HG02840 (cell line): Measurements from ENCODE around the gene EEPD1.

Experiments used
- ATAC-seq: cut with Tn5 transposase; IDR thresholded peaks from one replicate; pipeline ENCODE4 v1.9.1; 2021; ENCODE audit warnings: mild to moderate bottlenecking, moderate library complexity, moderate number of reproducible peaks; ENCODE audit not compliant: unreplicated experiment, low FRiP score

EEPD1 gene

GRCh38 chr7:36278069-36278619 is 125.1 kb downstream of the EEPD1 start:
- ATAC-seq, result no peak

DNA sequence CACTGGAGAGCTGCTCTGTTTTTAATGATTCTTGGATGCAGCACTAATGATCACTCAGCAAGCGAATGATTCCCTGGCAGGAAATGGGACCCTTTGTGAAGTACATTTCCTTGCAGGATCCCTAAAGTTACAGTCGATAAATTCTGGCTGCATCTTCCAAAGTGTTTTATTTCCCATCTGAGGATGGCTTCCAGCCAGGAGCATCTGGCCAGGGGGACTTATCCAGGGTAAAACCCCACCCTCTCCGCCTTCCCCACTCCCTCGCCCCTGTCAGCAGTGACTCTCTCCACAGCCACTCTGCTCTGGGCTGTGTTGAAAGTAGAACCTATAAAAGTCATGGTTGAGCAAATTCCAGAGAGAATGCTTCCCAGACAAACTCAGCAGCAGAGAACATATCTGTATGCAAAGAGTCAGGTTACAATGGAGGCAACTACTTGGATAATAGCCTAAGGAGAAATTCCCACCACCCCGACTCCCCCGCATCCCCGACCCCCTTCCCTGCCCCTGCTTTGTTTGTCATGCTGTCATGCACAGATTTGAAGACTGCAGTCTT is 125.6 kb downstream of the EEPD1 start:
- no peak for ATAC-seq

- ATAC-seq, result peak; percentile 65
Observed at GRCh38 chr7:36279200-36279925, 126.3 kb downstream of the EEPD1 start.

GRCh38 chr7:36279926-36280315 is 126.9 kb downstream of the EEPD1 start:
- no peak for ATAC-seq

GRCh38 chr7:36280840-36281812 is 128.1 kb downstream of the EEPD1 start:
- ATAC-seq, result no peak

DNA sequence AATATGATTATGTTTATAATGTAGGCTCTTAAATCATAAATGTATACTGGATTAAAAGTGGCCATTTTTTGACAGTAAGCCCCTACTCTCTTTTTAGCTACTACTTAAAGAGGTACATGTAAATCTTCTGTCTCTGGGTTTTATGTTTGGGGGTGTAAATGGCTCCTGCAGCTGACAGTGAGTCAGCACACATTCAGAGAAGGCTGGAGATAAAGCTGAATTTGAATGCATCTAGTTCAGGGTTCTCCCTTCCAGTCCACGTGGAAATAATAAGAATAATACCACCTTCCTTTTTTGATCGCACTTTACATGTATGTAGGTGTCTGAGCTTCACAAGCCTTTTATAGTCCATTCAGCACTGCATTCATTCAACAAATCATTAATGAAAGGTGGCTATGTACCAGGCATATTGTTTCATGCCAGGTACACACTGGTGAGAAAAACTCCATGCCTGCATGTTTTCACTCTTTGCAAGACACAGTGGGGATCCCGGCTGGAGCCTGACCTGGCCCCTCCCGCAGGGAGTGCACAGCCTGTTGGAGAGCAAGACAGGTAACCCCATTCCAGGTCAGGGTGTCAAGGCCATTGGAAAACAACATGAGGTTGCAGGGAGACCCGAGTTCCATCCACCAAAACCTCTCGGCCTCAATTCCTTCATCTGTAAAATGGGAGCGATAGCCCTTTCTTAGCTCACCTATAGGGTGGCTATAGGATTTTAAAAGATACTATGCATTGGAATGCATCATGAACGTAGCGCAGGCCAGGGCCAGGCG is 129.1 kb downstream of the EEPD1 start:
- no peak for ATAC-seq

DNA sequence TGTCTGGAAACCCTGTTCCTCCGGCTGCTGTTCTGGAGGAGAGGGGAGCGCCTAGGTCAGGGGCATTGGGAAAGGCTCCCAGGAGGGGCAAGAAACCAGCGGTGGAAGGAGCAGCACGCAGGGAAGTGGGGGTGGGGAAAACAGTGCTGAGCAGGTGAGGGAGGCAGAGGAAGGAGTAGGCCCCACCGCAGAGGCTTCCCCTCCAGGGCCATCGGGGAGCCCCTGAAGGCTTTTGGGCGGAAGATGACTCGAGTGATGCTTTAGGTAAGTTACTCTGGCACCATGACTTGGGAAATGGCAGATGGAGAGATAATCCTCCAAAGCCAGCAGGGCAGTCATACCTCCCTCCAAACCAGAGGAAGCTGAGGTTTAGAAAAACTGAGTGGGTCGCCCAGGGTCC is 130.1 kb downstream of the EEPD1 start:
- ATAC-seq, result no peak

- ATAC-seq, result no peak
Observed at GRCh38 chr7:36283711-36284130, 130.7 kb downstream of the EEPD1 start.

GRCh38 chr7:36284456-36285090 is 131.5 kb downstream of the EEPD1 start:
- ATAC-seq, result no peak

DNA sequence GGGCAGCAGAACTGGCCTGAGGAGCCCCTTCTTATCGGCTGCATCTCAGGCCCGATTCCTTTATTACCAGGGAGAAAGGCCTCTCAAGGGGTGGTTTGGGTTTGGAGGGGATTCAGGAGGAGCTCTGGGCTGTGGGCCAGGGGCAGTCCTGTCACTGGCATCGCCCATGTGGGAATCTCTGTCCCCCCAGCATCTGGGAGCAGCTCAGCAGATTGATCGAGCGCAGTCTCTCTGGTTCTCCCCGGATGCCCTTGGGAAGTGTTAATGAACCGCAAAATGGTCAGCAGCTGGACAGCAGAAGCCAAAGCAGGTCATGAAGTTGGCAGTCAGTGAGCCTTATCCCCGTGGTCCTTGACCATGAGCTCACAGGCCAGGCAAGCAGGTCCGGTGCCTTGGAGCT is 132.2 kb downstream of the EEPD1 start:
- ATAC-seq, result no peak

GRCh38 chr7:36286226-36286625 is 133.2 kb downstream of the EEPD1 start:
- ATAC-seq, result no peak

GRCh38 chr7:36286688-36287087 is 133.6 kb downstream of the EEPD1 start:
- ATAC-seq, result no peak

- ATAC-seq, result no peak
Observed at GRCh38 chr7:36287371-36288241, 134.6 kb downstream of the EEPD1 start.

GRCh38 chr7:36288501-36288900 is 135.4 kb downstream of the EEPD1 start:
- ATAC-seq, result no peak

GRCh38 chr7:36289833-36290661 is 137.0 kb downstream of the EEPD1 start:
- no peak for ATAC-seq

DNA sequence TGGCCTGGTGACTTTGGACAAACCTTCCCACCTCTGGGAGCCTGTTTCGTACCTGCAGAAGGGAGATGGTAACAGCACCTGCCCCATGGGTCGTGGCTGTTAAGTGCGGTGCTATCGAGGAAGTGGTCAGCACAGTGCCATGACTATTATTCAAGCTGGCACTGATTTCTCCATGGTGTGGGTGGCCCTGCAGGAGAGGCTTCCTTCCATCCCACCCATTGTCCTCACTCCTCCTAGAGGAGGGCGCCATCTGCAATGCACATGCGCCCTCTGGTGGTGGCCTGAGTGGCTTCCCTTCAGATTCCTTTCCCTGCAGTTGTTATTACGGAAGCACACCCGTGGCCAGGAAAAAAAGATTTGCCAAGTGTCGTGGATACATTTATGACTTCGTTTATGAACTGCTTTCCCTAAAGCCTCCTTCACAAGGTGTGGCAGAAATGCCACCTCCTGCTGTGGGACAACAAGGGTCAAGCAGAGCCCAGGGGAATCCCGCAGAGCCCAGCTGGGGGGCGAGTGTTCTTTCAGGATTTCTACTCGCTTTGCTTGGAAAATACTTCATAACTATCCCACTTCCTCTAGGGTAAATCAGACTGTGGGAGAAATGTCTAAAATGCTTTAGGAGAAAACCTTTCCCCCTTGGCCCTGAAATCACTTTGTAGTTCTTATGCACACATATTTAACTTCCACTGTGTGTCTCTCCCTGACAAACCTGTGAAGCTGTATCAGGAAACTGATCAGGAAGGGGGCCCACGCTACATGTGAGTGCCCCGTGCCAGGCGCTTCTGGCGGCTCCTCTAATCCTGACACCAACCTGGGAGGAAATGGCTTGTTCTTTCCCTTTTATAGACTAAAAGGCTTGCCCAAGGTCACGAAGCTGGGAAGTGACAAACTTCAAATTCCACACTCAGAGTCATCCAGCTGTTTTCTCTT is 138.6 kb downstream of the EEPD1 start:
- ATAC-seq, result no peak

- no peak for ATAC-seq
Observed at GRCh38 chr7:36295090-36295489, 142.0 kb downstream of the EEPD1 start.
